ENCODE measurements around the gene EPHB1. TPM values are rescaled to one million over a fixed set of nuclear protein-coding genes. Genes with fewer than 3 reads are reported as not detected.

Gene EPHB1
- total RNA-seq, 1 donor: 0.36 TPM

GRCh38 chr3:135041601-135042000 lies 246.5 kb downstream of the EPHB1 start:
- no peaks in the 10 kb centered on the region for H3K36me3 ChIP-seq (ENCODE audit: insufficient read depth, low read length)
- DNase-seq (ENCODE audit: insufficient read length, low spot score, missing footprints): no peak
- no peaks in the 10 kb centered on the region for H3K27me3 ChIP-seq (ENCODE audit: insufficient read depth, low read length)
- H3K4me1 ChIP-seq (ENCODE audit: insufficient read depth, low read length): no peaks in the 10 kb centered on the region
- TF ChIP-seq CTCF (IDR thresholded peaks at IDR 0.05; ENCODE audit: extremely low read depth, low read depth, low read length): no peak
- no peaks in the 10 kb centered on the region for H3K9me3 ChIP-seq (ENCODE audit: low read depth, low read length)
- no peaks in the 10 kb centered on the region for H4K20me1 ChIP-seq (ENCODE audit: insufficient read depth, low read length)
- no peak overlapping the region for H2AFZ ChIP-seq (ENCODE audit: low read length)
- H3K4me3 ChIP-seq (ENCODE audit: insufficient read depth, low read length): no peak overlapping the region
- H3K4me2 ChIP-seq (ENCODE audit: insufficient read depth, low read length): no peak overlapping the region
- no peak overlapping the region for H3K27ac ChIP-seq (ENCODE audit: low read depth, low read length)
- H3K79me2 ChIP-seq (ENCODE audit: insufficient read depth, low read length): no peaks in the 10 kb centered on the region

GRCh38 chr3:135047061-135047460 lies 252.0 kb downstream of the EPHB1 start:
- DNase-seq (ENCODE audit: insufficient read length, low spot score, missing footprints): no peak
- TF ChIP-seq CTCF (IDR thresholded peaks at IDR 0.05; ENCODE audit: extremely low read depth, low read depth, low read length): no peak
- H3K27ac ChIP-seq (ENCODE audit: low read depth, low read length): no peak overlapping the region

GRCh38 chr3:135050536-135050935 lies 255.5 kb downstream of the EPHB1 start:
- Histone ChIP-seq H3K36me3 (ENCODE audit: insufficient read depth, low read length) (no peaks in the 10 kb centered on the region), H4K20me1 (ENCODE audit: insufficient read depth, low read length) (no peaks in the 10 kb centered on the region), H3K79me2 (ENCODE audit: insufficient read depth, low read length) (no peaks in the 10 kb centered on the region), H3K4me3 (ENCODE audit: insufficient read depth, low read length) (no peak overlapping the region), H3K4me2 (ENCODE audit: insufficient read depth, low read length) (no peak overlapping the region), H3K4me1 (ENCODE audit: insufficient read depth, low read length) (no peaks in the 10 kb centered on the region), H3K27me3 (ENCODE audit: insufficient read depth, low read length) (no peaks in the 10 kb centered on the region), H3K9me3 (ENCODE audit: low read depth, low read length) (no peaks in the 10 kb centered on the region), H3K27ac (ENCODE audit: low read depth, low read length) (no peak overlapping the region), H2AFZ (ENCODE audit: low read length) (no peak overlapping the region)
- no peak for DNase-seq (ENCODE audit: insufficient read length, low spot score, missing footprints)
- no peak for TF ChIP-seq CTCF (IDR thresholded peaks at IDR 0.05; ENCODE audit: extremely low read depth, low read depth, low read length)

More at GRCh38 chr3:135047061-135047460, 252.0 kb downstream of the EPHB1 start:
- no peaks in the 10 kb centered on the region for H3K9me3 ChIP-seq (ENCODE audit: low read depth, low read length)
- no peaks in the 10 kb centered on the region for H3K79me2 ChIP-seq (ENCODE audit: insufficient read depth, low read length)
- no peaks in the 10 kb centered on the region for H4K20me1 ChIP-seq (ENCODE audit: insufficient read depth, low read length)
- no peak overlapping the region for H2AFZ ChIP-seq (ENCODE audit: low read length)
- H3K36me3 ChIP-seq (ENCODE audit: insufficient read depth, low read length): no peaks in the 10 kb centered on the region
- no peaks in the 10 kb centered on the region for H3K4me1 ChIP-seq (ENCODE audit: insufficient read depth, low read length)
- no peak overlapping the region for H3K4me2 ChIP-seq (ENCODE audit: insufficient read depth, low read length)
- H3K4me3 ChIP-seq (ENCODE audit: insufficient read depth, low read length): no peak overlapping the region
- no peaks in the 10 kb centered on the region for H3K27me3 ChIP-seq (ENCODE audit: insufficient read depth, low read length)

GRCh38 chr3:135051409-135051973 lies 256.4 kb downstream of the EPHB1 start:
- TF ChIP-seq CTCF (IDR thresholded peaks at IDR 0.05; ENCODE audit: extremely low read depth, low read depth, low read length): no peak
- H3K4me1 ChIP-seq (ENCODE audit: insufficient read depth, low read length): no peaks in the 10 kb centered on the region
- H3K79me2 ChIP-seq (ENCODE audit: insufficient read depth, low read length): no peaks in the 10 kb centered on the region
- no peaks in the 10 kb centered on the region for H3K9me3 ChIP-seq (ENCODE audit: low read depth, low read length)
- no peak for DNase-seq (ENCODE audit: insufficient read length, low spot score, missing footprints)
- H3K36me3 ChIP-seq (ENCODE audit: insufficient read depth, low read length): no peaks in the 10 kb centered on the region
- H4K20me1 ChIP-seq (ENCODE audit: insufficient read depth, low read length): no peaks in the 10 kb centered on the region
- no peaks in the 10 kb centered on the region for H3K27me3 ChIP-seq (ENCODE audit: insufficient read depth, low read length)
- no peak overlapping the region for H3K27ac ChIP-seq (ENCODE audit: low read depth, low read length)
- H2AFZ ChIP-seq (ENCODE audit: low read length): no peak overlapping the region
- H3K4me2 ChIP-seq (ENCODE audit: insufficient read depth, low read length): no peak overlapping the region
- H3K4me3 ChIP-seq (ENCODE audit: insufficient read depth, low read length): no peak overlapping the region

Data from osteoblast (primary cell).